Activated T-helper 9 cell treated with anti-CD3 and anti-CD28 coated beads, Interleukin-2, amount 50 U/mL, for 16 hours (primary cell): ENCODE results near the gene EFCAB13.

ENCODE experiments used
- DNase-seq: peaks from one replicate; pipeline ENCODE4 v3.0.0-alpha.2; 2020; ENCODE audit warnings: low read depth

The EFCAB13 gene

DNA sequence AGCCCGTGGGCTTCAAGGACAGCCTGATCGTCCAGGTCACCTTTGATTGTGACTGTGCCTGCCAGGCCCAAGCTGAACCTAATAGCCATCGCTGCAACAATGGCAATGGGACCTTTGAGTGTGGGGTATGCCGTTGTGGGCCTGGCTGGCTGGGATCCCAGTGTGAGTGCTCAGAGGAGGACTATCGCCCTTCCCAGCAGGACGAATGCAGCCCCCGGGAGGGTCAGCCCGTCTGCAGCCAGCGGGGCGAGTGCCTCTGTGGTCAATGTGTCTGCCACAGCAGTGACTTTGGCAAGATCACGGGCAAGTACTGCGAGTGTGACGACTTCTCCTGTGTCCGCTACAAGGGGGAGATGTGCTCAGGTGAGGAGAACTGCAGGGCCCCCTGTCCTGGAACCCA lies 31.5 kb upstream of the EFCAB13 start:
- no peak for DNase-seq

DNA sequence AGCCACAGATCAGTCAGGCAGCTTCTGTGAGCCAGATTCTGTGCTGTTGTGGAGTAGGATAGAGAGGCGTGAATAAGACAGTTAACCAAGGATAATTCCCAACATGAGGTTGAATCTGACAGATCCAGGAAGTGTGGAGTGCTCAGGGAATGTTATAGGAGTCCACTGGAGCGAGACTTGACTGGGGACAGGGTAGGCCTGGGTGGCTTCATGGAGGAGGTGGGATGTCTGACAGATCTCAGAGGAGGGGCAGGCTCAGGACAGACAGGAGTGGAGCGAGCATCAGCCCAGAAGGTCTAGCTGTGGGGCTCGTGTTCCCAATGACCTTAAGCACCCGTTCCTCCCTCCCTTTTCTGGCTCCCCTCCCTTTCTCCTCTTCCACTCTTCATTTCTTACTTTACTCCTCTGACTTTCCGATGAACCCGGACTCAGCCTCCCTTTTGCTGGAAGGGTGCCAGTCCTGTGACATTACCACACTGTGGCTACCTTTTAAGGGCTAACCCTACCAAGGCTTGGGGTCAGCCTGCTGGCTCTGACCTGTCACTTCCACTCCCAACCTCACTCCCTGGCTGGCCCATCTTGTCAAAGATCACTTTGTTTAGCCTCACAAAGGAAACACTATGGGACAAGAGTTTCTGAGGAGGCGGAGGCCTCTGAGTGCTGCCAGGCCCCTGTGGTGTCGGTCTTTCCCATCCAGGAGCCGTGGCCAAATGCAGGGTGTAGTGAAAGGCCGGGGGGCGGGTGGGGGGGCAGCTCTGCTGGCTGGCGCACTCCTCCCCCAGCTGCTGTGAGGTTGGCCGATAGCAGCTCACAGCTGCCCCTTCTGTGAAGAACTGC lies 28.5 kb upstream of the EFCAB13 start:
- DNase-seq = no peak

DNA sequence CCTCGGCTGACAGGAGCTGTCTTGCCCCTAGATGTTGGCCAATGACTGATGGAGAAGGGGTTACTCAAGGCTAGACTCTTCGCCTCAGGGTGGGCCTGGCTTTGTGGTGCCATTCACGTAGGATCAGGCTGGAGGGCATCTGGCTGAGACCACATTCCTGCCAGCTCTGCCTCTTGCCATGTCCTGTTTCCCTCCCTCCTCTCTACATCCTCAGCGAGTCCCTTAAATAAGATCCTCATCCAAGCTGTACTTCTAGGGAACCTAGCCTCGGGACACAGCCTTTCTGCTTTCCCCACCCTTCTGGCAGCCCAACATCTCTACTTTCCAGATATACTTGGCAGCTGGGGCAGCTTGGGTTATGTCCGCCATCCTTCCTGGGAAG lies 27.9 kb upstream of the EFCAB13 start:
- no peak for DNase-seq

DNA sequence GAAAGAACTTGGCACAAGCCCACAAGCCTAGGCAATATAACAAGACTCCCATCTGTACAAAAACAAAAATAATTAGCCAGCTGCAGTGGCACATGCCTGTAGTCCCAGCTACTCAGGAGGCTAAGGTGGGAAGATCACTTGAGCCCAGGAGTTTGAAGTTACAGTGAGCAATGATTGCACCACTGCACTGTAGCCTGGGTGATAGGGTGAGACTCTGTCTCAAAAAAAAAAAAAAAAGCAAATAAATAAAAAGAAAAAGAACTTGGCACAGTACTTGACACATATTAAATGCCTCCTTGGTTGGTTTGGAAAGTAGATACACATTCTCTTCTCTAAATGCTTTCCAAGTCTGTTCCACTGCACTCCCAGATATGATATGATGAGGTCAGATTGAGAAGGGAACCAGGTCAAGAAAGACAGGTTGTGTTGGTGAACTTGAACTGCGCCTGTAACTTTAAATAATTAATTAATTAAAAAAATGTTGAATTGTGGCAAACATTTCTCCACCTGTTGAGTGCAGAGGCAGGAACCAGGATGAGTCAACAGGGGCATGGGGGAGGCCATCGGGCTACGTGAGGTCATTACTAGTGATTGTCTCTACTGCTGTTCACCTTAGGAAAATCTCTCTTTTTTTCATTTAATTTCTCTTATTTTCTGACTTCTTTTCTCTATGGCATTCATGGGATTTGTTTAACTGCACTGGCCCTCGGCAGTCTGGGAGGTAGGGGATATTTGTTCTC lies 25.9 kb upstream of the EFCAB13 start:
- DNase-seq = no peak

DNA sequence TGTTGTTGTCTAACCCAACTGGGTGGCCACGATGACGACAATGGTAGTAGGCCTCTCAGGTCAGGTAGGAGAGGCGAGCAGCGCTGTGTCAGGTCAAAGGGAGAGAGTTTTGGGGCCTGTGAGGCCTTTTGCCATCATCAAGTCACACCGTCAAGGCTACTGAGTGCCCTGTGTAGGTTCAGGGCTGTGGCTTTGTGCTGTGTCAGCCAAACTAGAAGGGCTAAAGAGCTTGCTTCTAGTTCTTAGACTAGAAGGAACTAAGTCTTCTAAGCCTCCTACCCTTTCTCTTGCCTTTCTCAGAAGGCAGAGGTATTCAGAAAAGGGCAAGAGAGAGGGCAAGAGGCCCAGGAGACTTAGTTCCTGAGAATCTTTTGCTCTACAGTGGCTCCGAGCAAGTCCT lies 25.0 kb upstream of the EFCAB13 start:
- DNase-seq = no peak

DNA sequence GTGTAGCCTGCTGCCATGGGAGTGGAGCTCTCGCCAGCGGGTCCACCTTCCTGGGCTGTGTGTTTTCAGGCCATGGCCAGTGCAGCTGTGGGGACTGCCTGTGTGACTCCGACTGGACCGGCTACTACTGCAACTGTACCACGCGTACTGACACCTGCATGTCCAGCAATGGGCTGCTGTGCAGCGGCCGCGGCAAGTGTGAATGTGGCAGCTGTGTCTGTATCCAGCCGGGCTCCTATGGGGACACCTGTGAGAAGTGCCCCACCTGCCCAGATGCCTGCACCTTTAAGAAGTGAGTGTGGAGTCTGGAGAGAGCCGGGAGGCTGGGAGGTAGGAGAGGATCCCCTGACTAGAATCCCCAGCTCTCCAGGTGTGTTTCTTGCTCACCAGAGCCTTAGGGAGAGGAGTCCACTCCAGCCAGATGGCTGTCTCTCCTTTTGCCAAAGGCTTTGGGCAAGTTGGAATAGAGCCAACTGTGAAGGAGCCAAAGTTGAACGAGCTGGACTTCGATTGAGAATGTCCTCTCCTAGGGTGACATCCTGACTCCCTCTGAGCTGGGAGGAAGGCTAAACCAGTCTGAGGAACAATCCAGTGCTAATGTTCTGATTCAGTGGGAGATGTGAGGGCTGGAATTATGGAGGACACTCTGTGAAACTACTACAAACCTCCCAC lies 24.4 kb upstream of the EFCAB13 start:
- DNase-seq = no peak

DNA sequence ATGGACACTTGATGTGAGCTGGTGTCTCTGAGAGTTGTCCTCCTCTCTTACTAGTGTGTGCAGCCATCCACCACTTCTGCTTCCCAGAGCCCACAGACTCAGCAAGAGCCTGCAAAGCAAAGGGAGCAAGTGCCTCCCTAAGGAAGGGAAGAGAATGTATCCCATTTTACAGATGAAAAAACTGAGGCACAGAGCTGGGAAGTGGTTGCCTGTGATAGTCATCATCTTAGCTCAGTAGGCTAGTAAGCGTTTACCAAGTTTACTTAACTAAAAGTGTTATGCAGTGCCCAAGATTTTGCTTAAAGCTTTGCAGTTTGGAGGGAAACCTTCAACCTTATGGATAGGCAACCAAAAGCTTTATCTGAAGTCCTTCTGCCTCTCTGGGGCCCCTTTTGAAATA lies 23.0 kb upstream of the EFCAB13 start:
- DNase-seq = no peak

DNA sequence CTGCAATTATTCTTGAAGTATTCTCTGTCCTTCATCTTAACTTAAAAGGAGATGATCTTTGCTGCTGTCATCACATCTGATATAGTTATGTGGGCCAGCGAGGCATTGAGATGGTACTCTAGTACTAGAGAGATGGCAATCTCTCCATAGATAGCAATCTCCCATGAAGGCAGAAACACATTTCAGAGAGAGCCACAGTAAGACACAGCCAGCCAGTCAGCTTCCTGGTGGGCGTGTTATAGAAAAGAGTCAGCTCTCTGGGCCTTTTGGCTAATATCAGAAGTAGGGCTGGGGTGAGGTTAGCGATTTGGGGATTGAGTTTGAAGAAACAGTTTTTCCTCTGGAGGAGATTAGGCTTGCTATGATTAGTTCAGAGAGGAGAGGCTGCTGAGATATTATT lies 22.6 kb upstream of the EFCAB13 start:
- no peak for DNase-seq

DNA sequence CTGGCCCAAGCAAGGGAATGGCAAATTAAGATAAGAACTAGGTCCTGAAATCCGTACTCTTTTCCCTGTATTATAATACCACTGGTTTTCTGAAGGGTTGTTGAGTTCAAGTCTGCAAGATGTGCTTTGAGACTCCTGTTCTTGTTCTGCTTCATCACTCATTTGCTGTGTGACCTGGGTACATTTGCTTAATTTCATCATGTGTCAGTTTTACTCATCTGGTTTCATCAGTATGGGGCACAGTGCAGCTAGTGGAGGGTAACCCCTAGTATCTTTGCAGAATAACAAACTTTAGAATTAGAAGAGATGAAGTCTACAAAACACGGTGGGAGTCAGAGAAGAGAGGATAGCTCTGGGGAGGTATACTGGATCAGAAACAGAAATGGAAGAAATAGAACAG lies 21.9 kb upstream of the EFCAB13 start:
- DNase-seq = no peak

DNA sequence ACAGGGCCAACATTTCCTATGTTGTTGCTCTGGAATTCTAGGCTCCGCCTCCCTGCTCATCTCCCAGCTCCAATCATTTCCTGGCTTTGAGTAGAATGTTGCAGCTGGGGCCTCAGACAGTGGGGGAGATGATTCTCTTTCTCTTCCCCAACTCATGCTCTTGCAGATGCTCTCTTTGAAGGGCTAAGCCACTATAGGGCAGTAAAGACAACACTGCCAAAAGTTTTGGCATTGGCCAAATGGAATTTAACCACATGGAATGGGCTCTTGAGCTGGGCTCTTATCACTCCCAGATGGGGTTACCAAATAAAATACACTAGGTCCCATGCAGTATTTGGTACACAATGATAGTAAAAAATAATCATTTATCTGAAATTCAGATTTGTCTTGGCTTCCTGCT lies 19.6 kb upstream of the EFCAB13 start:
- DNase-seq = no peak

DNA sequence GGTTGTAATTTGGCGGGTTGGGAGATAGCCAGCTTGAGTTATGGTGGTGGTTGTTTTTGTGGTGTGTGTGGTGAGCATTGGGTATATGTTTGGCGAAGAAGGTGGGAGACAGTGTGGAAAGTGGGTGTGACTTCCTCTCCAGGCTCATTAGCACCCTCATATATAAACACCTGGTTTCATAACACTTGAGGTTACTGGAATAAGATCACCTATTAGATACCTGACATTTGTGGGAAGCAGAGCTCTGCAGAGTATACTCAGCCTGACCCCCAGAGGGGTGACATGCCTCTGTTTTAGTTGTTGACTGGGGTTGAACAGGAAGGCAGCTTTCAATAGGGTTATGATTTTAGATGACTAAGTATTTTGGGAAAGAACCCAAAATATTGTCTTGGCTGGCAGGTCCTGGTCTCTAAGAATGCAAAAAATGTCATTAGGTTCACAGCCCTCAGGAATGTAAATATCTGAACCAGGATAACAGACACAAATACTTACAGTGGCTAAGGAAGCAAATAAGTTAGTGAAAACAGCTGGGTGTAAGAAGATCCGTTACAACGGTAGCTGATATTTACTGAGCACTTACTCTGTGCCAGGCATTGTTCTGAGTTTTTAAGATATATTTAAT lies 18.3 kb upstream of the EFCAB13 start:
- no peak for DNase-seq

DNA sequence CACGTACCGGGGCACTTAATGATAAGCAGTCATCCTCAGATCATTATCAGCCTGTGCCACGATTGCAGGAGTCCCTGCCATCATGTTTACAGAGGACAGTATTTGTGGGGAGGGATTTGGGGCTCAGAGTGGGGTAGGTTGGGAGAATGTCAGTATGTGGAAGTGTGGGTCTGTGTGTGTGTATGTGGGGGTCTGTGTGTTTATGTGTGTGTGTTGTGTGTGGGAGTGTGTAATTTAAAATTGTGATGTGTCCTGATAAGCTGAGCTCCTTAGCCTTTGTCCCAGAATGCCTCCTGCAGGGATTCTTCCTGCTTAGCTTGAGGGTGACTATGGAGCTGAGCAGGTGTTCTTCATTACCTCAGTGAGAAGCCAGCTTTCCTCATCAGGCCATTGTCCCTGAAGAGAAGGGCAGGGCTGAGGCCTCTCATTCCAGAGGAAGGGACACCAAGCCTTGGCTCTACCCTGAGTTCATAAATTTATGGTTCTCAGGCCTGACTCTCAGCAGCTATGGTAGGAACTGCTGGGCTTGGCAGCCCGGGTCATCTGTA lies 13.5 kb upstream of the EFCAB13 start:
- DNase-seq = no peak

DNA sequence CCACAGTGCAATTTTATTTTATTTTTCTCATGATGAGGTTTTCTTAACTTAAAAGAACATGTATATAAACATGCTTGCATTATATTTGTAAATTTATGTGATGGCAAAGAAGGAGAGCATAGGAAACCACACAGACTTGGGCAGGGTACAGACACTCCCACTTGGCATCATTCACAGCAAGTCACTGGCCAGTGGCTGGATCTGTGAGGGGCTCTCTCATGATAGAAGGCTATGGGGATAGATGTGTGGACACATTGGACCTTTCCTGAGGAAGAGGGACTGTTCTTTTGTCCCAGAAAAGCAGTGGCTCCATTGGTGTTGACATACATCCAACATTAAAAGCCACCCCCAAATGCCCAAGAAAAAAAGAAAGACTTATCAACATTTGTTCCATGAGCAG lies 12.3 kb upstream of the EFCAB13 start:
- DNase-seq = no peak

DNA sequence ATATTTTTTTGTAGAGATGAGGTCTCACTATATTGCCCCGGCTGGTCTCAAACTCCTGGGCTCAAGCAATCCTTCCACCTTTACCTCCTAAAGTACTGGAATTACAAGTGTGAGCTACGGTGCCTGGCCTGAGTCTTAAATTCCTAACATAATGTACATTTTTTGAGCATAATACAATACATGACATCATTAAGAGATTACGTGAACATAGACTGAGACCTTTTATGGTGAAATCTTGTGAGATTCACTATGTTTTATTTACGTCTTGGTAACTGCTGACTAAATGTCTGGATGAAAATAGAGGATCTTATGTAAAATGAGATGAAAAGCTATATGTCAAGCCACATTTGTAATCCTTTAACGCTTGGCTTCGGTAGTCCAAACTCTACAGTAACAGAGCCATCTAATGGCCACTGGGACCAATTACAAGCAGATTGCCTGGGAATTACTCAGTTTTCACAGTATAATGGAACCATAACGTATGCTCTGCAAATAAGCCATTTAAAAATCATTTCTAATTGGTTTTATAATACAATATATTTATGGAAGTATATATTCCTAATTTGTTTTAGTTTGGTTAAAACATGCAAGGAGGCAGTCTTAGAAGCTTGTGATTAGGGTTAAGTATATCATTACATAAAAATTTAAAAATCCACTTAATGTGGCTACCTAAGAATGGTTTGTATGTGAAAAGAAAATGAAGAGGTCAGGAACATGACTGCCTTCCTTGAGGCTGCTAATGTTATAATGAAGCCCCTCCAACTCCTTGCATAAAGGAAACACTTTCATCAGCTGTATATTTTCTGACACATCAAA lies 8.1 kb upstream of the EFCAB13 start:
- no peak for DNase-seq

DNA sequence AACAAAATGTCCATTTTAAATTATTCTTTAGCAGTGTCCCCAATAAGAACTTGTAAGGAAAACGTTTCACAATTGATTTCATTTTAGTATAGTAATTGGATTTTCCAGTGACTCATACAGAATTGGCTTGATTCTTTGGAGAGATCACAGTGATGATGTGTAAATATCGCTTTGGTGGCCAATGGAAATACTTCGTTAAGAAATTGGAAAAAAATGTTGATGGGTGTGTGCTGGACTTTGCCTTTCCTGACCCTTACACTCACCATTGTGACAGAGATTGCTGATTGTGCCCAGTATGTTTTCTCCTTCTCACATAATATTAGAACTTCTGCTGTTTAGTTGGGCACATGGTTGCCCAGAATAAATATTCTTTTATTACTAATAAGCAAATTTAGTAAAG lies 7.4 kb upstream of the EFCAB13 start:
- no peak for DNase-seq

DNA sequence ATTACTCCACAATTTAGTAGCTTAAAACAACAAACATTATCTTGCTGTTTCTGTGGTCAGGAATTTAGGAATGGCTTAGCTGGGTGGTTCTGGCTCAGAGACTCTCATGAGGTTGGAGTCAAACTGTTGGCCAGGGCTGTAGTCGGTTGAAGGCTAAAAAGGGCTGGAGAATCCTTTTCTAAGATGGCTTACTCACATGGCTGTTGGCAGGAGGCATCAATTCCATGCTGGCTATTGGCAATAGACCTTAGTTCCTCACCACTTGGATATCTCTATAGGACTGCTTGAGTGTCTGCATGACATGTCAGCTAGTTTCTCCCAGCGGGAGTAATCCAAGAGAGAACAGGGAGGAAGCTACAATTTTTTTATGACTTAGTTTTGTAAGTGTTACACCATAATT lies 6.6 kb upstream of the EFCAB13 start:
- DNase-seq = no peak

DNA sequence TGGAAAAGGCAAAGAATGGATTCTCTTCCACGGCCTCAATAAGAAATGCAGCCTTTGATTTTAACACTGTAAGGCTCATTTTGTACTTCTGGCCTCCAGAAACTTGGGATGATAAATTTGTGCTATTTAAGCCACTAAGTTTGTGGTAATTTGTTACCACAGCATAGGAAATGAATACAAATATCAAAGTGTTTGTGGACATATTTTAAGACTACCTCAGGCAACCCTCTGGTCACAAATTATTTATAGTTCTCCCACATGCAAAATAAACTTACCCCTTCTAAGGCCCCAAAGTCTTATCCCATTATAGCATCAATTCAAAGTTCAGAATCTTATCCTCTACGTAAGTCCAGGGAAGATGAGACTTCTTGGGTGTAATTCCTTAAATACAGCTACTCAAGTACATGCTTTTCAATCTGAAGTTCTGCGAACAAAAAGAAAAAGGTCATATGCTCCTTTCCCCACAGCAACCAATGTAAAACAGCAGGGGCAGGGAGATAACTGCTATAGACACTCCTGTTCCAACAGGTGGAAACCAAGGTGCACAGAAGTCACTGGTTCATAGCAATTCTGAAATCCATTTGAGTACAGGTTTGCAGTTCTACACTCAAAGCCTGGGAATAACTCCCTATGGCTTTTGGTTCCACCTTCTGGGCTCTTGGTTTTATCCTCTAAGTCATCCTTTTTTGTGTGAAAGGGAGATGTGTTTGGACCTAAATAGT lies 5.4 kb upstream of the EFCAB13 start:
- no peak for DNase-seq

DNA sequence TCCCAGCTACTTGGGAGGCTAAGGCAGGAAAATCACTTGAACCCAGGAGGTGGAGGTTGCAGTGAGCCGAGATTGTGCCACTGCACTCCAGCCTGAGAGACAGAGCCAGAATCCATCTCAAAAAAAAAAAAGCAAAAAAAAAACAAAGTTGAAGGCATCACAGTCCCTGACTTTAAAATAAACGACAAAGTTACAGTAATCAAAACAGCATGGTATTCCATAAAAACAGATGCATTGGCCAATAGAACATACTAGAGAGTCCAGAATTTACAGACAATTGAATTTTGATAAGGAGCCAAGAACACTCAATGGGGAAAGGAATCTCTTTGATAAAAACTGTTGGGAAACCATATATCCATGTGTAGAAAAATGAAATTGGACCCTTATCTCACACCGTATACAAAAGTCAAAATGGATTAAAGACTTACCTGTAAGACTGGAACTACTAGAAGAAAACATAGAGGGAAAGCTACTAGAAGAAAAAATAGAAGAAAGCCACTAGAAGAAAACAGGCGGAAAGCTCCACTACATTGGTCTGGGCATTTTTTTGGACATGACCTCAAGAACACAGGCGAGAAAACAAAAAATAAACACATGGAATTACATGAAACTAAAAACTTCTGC lies 2.8 kb upstream of the EFCAB13 start:
- no peak for DNase-seq

DNA sequence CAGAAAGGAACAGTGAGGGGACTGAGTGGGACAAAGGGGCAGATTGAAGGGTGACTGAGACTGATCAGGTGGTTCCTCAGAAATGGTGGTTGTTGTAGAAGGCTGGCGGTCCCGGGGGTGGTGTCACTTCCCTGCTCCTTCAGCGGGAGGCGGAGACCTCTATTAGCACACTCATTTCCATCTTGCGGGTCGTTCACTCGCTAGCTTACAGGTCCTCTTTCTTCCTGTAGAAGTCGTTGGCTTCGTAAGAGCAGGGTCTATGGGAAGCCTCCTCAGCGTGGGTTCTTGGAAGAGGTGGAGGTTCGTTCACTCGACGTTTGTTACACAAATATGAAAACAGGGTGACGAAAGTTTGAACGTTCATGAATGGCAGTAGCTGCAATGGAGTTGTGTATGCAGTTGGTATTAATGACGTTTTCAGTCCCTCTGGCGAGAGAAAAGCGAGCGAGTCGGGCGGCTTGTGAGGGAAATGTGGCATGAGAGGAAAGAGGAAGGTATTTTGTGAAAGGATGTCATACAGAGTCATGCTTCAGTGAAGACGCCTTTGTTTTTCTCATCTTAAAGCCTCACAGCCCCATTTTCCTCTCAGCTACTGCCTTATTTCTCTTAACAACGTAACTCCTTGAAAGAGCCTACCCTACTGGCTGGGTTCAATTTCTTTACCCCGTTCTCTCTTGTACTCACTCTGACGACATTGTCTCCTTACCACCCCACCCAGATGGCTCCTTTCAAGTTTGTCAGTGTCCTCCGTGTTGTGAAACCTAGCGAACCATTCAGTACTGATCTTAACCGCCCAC lies 667 bp downstream of the EFCAB13 start:
- peak; percentile 22 for DNase-seq

DNA sequence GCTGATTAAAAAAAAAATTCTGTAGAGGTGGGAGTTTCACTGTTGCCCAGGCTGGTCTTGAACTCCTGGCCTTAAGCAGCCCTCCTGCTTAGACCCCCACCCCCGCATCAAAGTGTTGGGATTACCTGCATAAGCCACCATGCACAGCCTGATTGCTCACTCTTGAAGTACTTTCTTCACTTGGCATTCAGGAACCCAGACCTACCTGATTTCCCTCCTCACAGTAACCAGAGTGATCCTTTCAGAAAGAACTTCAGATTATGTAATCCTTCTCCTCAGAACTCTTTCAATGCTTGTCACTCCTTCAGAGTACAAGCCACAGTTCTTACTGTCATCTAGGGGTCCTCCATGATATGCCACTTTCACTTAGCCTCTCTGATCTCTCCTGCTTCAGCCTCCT lies 1.4 kb downstream of the EFCAB13 start:
- DNase-seq = no peak
